GM18858 (cell line): ENCODE results near the gene SMIM14.
"Not testable (repeated sequence)": the region's sequence is repeated elsewhere in the genome, so short reads cannot be mapped to it uniquely, and the experiment has no call there.

Source experiments
- ATAC-seq: cut with Tn5 transposase; IDR thresholded peaks from one replicate; pipeline ENCODE4 v1.9.1; 2021; ENCODE audit not compliant: unreplicated experiment

Gene SMIM14

DNA sequence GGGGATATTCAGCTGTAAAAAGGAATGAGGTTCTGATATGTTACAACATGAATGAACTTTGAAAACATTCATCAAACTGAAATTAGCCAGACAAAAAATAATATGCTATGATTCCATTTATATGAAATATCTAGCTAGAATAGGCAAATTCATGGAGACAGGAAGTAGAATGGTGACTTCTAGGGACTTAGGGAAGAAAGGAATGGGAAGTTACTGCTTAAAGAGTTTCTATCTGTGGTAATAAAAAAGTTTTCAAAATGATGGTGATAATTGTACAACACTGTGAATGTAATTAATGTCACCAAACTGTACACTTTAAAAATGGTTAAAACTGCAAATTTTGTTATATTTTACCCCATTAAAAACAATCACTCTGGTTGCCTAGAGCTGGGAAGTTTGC is 30.2 kb downstream of the SMIM14 start:
- no peak for ATAC-seq

DNA sequence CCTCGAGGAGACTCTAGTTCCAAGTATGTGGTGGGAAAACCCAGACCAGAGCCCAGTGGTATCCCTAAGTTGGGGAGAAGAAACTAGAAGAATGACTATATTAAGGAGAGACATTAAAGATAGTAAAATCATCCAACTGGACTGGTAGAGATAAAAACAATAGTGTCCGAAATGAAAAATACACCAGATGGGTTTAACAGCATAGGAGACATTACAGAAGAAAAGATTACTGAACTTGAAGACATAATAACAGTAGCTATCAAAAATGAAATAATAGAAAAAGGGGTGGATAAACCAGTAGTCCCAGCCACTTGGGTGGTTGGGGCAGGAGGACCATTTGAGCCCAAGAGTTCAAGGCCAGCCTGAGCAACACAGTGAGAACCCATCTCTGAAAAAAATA is 31.9 kb downstream of the SMIM14 start:
- no peak for ATAC-seq

DNA sequence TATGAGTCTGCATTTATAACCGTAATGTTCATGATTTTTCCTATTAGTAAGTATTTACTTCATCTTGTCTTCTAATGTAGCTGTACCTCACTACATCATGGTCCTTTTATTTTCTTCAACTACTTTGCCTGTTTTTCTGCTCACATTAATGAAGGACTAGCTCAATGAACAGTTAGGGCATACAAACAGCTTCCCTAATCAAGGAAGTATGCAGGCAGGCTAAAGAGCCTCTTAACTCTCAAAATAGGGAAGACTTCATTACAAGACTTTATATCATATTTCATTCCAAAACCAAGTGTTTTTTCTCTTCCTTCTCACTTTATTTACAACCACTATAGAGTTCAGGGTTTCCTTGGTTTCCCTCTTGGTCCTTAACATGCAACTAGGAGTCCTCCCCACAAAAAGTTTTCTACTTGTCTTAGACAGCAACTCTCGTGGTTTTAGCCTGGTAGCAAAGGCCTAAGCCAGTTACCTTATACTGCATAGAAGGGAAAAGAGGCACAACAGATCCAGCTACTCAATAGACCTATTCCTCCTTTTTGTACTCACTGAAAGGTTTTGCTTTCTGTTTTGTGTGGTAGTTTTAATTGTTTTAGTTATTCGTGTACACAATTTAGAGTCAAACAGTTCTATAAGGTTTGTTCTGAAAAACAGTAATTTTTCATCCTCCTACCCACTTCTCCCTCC is 40.8 kb downstream of the SMIM14 start:
- ATAC-seq = no peak

DNA sequence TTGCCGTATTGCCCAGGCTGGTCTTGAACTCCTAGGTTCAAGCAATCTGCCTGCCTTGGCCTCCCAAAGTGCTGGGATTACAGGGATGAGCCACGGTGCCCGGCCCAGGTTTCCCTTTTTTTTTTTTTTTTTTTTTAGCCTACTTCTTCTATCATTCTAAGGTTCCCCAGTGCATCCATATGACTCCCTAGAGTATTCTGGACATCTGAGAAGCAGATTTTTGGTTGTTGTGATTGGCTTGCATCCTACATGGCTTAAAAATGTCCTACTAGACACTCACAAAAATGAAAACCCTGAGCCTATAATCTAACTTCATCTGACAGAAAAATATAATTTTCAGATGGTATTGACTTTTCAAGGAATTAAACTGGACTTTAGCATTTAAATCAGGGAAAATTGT is 41.7 kb downstream of the SMIM14 start:
- no peak for ATAC-seq

DNA sequence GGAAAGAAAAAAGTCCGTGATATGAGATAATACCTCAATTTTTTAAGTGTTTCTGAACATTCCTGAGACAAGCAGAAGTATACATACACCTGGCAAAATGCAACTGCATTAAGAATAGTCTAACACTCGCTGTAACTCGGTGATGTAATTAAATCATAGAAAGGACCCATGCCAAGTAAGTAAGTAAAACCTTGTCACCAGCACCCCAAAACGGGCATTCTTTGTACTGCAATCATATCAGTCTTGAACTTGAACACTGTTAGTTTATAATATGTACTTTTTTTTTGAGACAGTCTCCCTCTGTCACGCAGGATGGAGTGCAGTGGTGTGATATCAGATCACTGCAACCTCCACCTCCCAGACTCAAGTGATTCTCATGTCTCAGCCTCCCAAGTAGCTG is 47.4 kb downstream of the SMIM14 start:
- ATAC-seq = no peak

DNA sequence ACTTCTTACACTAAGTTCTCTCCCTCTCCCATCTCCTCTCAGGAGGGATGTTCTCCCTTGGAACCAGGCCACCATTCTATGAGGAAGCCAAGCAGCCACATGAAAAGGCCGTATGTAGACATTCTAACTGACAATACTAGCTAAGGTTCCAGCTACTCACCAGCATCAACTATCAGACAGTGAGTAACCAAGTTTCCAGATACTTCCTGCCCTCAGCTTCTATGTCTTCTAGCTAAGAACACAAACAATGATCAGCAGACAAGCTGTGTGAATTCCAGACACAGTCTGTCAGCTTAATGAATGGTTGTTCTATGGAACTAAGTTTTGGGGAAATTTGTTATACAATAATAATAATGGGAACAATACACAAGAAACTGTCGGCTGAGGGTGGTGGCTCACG is 50.8 kb downstream of the SMIM14 start:
- ATAC-seq = no peak

- ATAC-seq = no peak
These were observed 63.7 kb downstream of the SMIM14 start for GRCh38 chr4:39574946-39575345.

DNA sequence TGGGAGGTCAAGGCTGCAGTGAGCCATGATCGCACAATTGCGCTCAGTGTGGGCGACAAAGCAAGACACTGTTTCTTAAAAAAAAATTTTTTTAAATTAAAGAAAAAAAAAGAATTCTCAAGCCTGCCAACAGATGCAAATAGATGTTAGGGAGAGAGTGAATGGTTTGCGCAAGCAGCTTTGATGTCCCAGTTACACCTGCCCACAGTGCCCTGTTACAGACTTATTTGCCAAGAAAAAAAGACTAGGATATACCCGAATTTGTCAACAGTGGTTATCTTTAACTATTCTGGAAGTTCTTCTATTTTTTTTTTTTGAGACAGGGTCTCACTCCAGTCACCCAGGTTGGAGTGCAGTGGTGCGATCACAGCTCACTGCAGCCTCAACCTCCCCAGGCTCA is 67.2 kb downstream of the SMIM14 start:
- no peak for ATAC-seq

DNA sequence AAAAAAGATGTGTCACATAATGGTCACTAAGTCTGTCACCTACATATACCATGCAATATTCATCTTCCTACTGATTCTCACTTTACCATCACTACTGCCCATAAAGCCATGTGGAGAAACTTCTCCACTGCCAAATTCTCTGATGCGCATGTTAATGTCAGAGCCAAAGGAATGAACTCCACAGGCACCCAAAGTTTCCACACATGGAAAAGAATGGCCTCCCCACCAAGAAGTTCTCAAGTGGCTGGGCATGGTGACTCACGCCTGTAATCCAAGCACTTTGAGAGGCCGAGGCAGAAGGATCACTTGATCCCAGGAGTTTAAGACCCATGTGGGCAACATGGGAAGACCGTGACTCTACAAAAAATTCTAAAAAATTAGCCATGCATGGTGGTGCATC is 67.6 kb downstream of the SMIM14 start:
- ATAC-seq = no peak

- no peak for ATAC-seq
These were observed 69.5 kb downstream of the SMIM14 start for GRCh38 chr4:39569209-39569608.

DNA sequence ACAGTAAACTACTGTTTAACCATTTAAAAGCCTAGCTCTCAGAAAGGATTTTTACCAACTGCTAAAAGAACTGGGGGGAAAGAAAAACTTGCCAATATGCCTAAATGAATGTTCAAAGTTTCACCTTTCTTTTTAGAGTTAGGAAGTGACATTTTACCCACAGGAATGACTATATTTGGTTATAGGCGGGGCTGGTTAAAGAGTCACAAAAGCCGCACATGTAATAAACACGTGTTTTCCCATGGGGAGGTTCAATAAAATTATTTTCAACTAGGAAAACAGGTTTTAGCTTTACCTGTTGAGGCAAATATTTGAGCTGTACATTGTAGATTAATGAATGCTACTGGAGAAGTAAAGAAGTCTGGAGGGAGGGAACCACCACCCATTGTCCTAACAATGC is 69.9 kb downstream of the SMIM14 start:
- ATAC-seq = no peak

DNA sequence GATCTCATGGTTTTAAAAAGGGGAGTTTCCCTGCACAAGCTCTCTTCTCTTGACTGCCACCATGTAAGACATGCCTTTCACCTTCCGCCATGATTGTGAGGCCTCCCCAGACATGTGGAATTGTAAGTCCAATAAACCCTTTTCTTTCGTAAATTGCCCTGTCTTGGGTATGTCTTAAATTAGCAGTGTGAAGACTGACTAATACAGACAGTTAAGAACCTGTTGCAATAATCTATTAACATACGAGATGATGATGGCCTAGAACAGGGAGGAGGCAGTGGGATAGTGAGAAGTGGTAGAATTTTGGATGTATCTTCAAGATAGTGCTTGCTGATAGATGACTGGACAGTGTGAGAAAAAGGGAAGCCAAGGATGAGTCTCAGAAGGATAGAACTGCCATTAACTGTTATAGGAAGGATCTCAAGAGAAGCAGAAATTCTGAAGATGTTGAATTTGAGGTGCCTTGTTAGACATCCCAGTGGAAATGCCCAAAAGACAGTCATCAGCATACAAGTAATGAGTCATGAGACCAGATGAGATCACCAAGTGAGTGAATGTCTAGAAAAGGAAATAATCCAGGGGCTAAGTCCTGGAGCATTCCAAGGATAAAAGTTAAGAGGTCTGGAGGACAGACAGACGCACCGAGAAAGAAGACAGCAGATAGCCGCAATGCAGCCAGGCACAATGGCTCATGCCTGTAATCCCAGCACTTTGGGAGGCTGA is 72.6 kb downstream of the SMIM14 start:
- ATAC-seq = no peak

DNA sequence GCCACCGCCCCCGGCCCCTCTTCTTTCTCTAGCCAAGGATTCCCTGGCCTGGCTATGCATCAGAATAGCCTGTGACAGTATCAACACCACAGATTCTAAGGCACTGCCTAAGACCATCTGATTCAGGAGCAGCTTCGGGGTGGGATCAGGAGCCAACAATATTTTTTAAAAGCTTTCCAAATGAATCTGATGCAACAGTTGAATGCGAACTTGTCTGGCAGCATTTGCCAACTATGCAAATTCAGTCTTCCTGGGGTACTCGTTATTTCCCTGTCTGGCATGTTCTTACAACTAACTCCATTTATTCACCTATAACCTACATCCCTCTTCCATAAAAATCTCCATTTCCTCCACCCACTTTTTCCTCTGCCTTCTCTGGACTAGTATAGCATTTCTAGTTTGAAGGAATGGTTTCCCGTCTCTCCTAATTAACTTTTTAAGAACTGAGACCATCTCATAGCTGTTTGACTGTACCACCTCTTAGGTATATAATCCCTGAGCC is 75.3 kb downstream of the SMIM14 start:
- no peak for ATAC-seq

GRCh38 chr4:39562792-39563191 is 75.9 kb downstream of the SMIM14 start:
- no peak for ATAC-seq

- ATAC-seq = no peak
These were observed 79.0 kb downstream of the SMIM14 start for GRCh38 chr4:39559626-39560025.

DNA sequence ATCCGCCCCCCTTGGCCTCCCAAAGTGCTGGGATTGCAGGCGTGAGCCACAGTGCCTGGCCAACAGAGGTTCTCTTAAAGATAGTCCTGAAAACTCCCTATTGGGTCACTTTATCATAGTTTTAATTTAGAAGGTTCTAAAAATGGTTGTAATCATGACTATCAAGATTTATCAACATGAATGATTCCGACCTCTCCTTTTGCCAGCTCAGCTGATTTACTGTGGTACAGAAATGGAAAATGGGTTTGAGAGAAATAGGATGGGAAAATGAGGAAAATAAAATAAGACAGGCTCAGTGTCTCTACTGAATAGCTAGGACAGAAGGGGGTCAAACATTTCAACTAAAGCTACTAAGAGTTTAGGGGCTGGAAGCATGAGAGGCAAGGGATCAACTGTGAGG is 83.2 kb downstream of the SMIM14 start:
- no peak for ATAC-seq

- ATAC-seq = no peak
These were observed 90.1 kb downstream of the SMIM14 start for GRCh38 chr4:39548425-39549067.

- no peak for ATAC-seq
These were observed 93.9 kb downstream of the SMIM14 start for GRCh38 chr4:39544580-39545315.

GRCh38 chr4:39544080-39544479 is 94.6 kb downstream of the SMIM14 start:
- not testable (repeated sequence) for ATAC-seq

DNA sequence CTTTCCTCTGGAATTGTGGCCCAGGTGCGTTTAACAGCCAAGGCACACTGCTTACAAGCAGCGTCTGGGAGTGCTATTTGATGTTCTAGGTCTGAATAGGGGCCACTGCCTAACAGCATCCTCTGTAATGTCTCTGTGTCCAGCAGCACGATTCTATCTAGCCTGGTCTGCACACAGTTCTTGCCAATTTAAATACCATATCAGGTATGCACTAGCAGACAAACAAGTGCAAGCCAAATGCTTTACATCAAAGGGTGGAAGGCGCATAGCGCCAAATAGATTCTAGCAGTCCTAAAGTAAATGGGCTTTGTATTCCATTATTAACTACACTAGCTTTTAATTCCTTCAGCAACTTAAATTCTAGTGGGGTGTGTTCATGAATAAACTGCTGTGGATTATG is 95.6 kb downstream of the SMIM14 start:
- ATAC-seq = no peak

DNA sequence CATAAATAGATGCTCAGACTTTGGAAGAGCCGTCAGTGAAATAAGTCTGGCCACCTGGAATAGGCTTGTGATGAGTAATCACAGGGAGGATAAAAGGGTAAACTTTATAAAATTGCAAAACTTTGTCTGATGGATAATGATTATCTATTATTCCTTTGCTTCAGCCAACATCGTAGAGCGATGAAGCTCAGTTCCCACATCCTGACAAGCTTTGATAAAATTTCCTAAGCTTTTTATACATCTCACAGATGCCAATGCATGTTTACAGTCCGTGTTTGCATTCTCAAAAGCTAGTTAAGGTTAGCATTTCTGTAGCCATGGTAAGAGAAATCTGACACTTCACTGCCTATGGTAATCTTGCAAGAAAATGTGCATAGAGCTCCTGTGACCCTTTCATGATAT is 96.1 kb downstream of the SMIM14 start:
- no peak for ATAC-seq
